SK-N-SH treated with all-trans-retinoic acid at 6 μM for 48 hours (cell line): ENCODE measurements around the gene GRHL1.

ENCODE experiments used
- CSDC2 ChIP-seq: fragments of 250-450 bp; sonication (Bioruptor Pico); IDR thresholded peaks from 2 replicates; pipeline ENCODE4 v1.5.0; 2020; ENCODE audit warnings: mild to moderate bottlenecking, moderate library complexity
- CSRNP3 ChIP-seq: fragments of 250-450 bp; sonication (Bioruptor Pico); IDR thresholded peaks from 2 replicates; pipeline ENCODE4 v1.5.1; 2021; ENCODE audit warnings: mild to moderate bottlenecking, moderate library complexity
- ISL1 ChIP-seq: fragments of 250-450 bp; sonication (Bioruptor Pico); IDR thresholded peaks from 2 replicates; pipeline ENCODE4 v2.1.2; 2022; ENCODE audit warnings: mild to moderate bottlenecking, moderate library complexity
- PATZ1 ChIP-seq: fragments of 250-450 bp; sonication (Bioruptor Pico); IDR thresholded peaks from 2 replicates; pipeline ENCODE4 v1.8.0; 2020; ENCODE audit warnings: mild to moderate bottlenecking, moderate library complexity, borderline replicate concordance
- PPARA ChIP-seq: fragments of 250-450 bp; sonication (Bioruptor Pico); IDR thresholded peaks from 2 replicates; pipeline ENCODE4 v1.5.0; 2020; ENCODE audit warnings: mild to moderate bottlenecking, borderline replicate concordance
- RARB ChIP-seq: fragments of 250-450 bp; sonication (Bioruptor Pico); IDR thresholded peaks from 2 replicates; pipeline ENCODE4 v1.8.0; 2021; ENCODE audit warnings: mild to moderate bottlenecking, moderate library complexity
- SNAI2 ChIP-seq: fragments of 250-450 bp; sonication (Bioruptor Pico); IDR thresholded peaks from 2 replicates; pipeline ENCODE4 v1.5.0; 2020; ENCODE audit warnings: mild to moderate bottlenecking, moderate library complexity
- ZFP3 ChIP-seq: fragments of 250-450 bp; sonication (Bioruptor Pico); IDR thresholded peaks from 2 replicates; pipeline ENCODE4 v1.5.0; 2020; ENCODE audit warnings: mild to moderate bottlenecking, moderate library complexity
- ZNF565 ChIP-seq: fragments of 450-650 bp; formaldehyde crosslinking; conservative IDR thresholded peaks from 2 replicates; pipeline ENCODE4 v1.5.0; 2020; ENCODE audit warnings: low read depth, mild to moderate bottlenecking, moderate library complexity
- ZNF70 ChIP-seq: fragments of 450-650 bp; formaldehyde crosslinking; IDR thresholded peaks from 2 replicates; pipeline ENCODE4 v1.5.0; 2020; ENCODE audit warnings: mild to moderate bottlenecking, moderate library complexity
- ZNF8 ChIP-seq: fragments of 450-650 bp; formaldehyde crosslinking; IDR thresholded peaks from 2 replicates; pipeline ENCODE4 v1.5.0; 2020; ENCODE audit warnings: mild to moderate bottlenecking, moderate library complexity

GRCh38 chr2:9907402-9907801, 44.1 kb upstream of the GRHL1 start:
- TF ChIP-seq PPARA (CRISPR knock-in tag) (no peak), ISL1 (CRISPR knock-in tag) (no peak), ZNF565 (no peak), PATZ1 (no peak), RARB (no peak), CSDC2 (CRISPR knock-in tag) (no peak), ZFP3 (CRISPR knock-in tag) (no peak), ZNF8 (CRISPR knock-in tag) (no peak), SNAI2 (CRISPR knock-in tag) (no peak), ZNF70 (CRISPR knock-in tag) (no peak), CSRNP3 (CRISPR knock-in tag) (no peak)
